NB4 (cell line): Measurements from ENCODE around the gene PRKD3.
A peak's percentile ranks its signal among the peaks of the same experiment; 100 is the strongest.

Experiments
- DNase-seq: peaks from one replicate; pipeline ENCODE4 v3.0.0; 2010; ENCODE audit warnings: low read depth
- H3K4me3 ChIP-seq: one replicate; pipeline ENCODE4 v1.5.1; 2011; ENCODE audit warnings: mild to moderate bottlenecking, low read depth, low read length, moderate library complexity
- MYC ChIP-seq: IDR thresholded peaks from 2 replicates; pipeline ENCODE4 v1.6.1; 2011; ENCODE audit warnings: low read depth, low read length
- POLR2A ChIP-seq: IDR thresholded peaks from 2 replicates; pipeline ENCODE4 v1.6.1; 2011; ENCODE audit warnings: mild to moderate bottlenecking; ENCODE audit not compliant: insufficient read length; ENCODE audit errors: extremely low read depth
- TF ChIP-seq, protein P1 (sequence below): IDR thresholded peaks from one replicate; pipeline ENCODE4 v1.5.1; 2012; ENCODE audit warnings: low read depth, low read length
- TF ChIP-seq, protein P2 (sequence below): IDR thresholded peaks from 2 replicates; pipeline ENCODE4 v1.6.1; 2011; ENCODE audit warnings: low read depth, low read length

The PRKD3 gene

DNA sequence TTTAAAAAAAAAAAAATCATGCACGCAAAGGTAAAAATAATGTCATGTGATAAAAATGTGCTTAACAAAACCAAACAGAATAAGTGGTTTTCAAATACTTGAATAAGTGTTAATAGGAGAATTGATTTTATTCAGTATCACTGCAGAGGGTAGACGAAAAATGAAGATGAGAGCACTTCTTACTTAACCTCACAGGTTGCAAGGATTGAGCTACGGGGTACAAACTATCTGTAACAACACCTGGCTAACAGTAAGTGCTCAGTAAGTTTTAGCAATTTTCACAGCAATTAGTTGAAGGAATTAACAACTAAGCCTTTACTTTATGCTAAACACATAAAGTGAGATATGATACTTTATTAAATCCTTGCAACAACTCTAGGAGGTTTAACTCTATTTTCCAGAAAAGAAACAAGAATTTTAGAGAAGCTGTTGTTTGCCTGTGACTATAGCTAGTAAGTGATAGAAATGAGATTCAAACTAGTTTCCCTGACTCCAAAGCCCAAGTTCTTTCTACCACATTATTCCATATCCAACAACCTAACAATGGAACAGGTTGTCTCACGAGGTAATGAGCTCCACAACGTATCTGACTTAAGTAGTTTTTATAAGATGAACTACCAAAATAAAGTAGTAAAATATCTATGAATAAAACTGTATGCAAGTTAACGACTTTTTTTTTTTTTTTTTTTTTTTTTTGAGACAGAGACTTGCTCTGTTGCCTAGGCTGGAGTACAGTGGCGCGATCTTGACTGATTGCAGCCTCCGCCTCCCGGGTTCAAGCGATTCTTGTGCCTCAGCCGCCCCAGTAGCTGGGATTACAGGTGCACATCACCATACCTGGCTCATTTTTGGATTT is 4.7 kb downstream of the PRKD3 start:
- no peak for DNase-seq
- TF ChIP-seq, protein P1, sequence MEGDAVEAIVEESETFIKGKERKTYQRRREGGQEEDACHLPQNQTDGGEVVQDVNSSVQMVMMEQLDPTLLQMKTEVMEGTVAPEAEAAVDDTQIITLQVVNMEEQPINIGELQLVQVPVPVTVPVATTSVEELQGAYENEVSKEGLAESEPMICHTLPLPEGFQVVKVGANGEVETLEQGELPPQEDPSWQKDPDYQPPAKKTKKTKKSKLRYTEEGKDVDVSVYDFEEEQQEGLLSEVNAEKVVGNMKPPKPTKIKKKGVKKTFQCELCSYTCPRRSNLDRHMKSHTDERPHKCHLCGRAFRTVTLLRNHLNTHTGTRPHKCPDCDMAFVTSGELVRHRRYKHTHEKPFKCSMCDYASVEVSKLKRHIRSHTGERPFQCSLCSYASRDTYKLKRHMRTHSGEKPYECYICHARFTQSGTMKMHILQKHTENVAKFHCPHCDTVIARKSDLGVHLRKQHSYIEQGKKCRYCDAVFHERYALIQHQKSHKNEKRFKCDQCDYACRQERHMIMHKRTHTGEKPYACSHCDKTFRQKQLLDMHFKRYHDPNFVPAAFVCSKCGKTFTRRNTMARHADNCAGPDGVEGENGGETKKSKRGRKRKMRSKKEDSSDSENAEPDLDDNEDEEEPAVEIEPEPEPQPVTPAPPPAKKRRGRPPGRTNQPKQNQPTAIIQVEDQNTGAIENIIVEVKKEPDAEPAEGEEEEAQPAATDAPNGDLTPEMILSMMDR: no peak
- TF ChIP-seq, protein P2, sequence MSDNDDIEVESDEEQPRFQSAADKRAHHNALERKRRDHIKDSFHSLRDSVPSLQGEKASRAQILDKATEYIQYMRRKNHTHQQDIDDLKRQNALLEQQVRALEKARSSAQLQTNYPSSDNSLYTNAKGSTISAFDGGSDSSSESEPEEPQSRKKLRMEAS: no peak
- TF ChIP-seq MYC (no peak), POLR2A (no peak)
- H3K4me3 ChIP-seq: no peak overlapping the region

DNA sequence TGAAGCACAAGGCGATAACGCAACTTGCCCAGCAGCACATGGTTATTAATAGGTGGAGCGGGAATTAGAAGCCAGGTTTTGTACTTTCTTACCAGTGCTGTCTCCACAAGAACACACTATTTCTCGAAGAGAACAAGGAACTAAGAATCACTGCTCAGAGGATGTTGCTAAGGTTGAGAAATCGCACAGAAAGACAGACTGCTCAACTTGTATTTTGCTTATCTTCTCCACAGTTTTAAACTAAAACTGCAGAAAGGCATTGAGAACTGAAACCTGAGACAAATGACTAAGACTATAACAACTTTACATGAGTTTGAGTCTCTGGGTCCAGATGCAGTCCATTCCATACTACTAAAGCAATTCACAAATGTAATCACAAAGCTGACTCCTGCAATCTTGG is 6.2 kb downstream of the PRKD3 start:
- no peak overlapping the region for H3K4me3 ChIP-seq

DNA sequence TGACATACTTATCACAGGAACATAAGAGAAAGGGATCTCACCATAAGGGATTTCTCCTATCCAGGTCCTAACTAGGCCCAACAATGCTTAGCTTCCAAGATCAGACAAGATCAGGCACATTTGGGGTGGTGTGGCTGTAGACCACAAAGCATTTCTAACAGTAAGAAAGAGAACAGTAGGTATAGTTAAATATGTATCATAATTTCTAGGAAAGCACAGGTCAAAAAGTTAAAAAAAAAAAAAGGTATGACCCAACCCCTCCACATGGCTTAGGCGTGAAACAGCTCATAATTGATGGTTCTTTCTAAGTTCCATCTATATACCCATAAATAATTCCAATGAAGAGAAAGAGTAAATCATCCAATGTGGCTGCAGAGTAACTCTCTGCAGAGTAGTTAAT is 6.9 kb downstream of the PRKD3 start:
- DNase-seq: no peak
- TF ChIP-seq POLR2A: no peak
- TF ChIP-seq, protein P1: no peak
- no peak for TF ChIP-seq MYC
- TF ChIP-seq, protein P2: no peak
- no peak overlapping the region for H3K4me3 ChIP-seq

More for the DNA sequence above, 6.2 kb downstream of the PRKD3 start:
- TF ChIP-seq MYC: no peak
- TF ChIP-seq, protein P1: no peak
- no peak for TF ChIP-seq POLR2A
- TF ChIP-seq, protein P2: 0 out of 2 replicates have a peak, but pooled peaks have one; percentile 10
- DNase-seq: peak; percentile 34

DNA sequence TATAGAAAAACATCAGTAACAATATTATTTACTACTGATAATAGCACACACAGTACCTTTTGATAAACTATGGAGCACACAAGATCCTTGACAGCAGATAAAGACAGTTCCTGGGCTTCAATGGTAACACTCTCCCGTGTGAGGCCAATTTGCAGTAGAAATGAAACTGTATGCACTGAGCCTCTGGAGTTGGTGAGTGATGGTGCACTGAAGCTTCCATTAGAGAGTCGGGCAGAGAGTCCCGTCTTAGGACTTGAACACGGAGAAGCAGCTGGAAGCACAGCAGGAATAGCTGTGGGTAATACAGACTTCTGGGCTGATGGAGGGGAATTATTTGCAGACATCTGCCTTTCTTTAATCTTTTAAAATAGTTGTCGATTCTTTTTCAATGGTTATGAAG is 8.5 kb downstream of the PRKD3 start:
- H3K4me3 ChIP-seq: no peak overlapping the region
- TF ChIP-seq, protein P2: no peak
- TF ChIP-seq, protein P1: no peak
- TF ChIP-seq MYC: no peak
- TF ChIP-seq POLR2A: no peak
- no peak for DNase-seq

DNA sequence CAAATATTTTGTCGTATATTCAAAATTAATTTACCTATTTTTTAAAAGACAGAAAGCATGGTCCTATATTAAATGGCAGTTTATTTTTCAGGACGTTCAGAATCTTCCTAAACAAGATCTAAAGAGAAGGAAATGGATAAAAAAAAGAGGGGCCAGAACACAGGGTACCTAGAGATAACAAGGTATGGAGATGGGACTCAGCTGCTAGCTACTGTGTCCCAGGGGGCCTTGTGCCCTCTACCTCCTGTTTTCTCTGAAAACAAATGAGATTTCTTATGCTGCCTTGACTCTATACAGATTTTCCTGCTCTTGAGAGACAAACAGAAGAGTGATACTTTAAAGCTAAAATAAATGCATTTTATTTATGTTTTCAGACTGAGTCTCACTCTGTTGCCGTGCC is 9.3 kb downstream of the PRKD3 start:
- no peak for DNase-seq
- TF ChIP-seq, protein P2: no peak
- no peak overlapping the region for H3K4me3 ChIP-seq

DNA sequence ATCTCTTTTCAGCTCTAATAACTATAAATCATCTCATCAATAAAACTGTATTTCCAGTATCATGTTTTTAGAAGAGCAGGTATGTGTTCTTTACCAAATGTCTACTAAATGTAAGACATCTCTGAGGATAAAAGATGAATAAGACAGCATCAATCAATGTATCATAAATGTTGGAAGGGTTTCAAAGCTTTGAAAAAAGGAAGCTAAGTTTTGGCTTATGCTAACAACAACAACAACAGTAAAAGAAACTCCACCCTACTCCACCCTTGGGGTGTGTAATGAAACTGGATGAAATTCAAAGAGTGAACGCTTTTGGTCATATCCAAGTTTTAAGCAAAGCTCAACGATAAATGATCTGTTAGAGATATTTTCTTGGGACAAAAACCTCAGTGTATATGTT is 17.1 kb downstream of the PRKD3 start:
- TF ChIP-seq POLR2A (no peak), MYC (no peak)
- TF ChIP-seq, protein P1: no peak
- TF ChIP-seq, protein P2: no peak
- H3K4me3 ChIP-seq: no peak overlapping the region
- DNase-seq: no peak
